HEK293T (cell line): Measurements from ENCODE around the gene VSTM1.

Source experiments
- ELF4 ChIP-seq: fragments of 450-650 bp; IDR thresholded peaks from 2 replicates; pipeline ENCODE4 v1.6.1; 2017; ENCODE audit warnings: antibody characterized with exemption
- FOXA1 ChIP-seq: fragments of 450-650 bp; IDR thresholded peaks from 2 replicates; pipeline ENCODE4 v1.6.1; 2016; ENCODE audit warnings: mild to moderate bottlenecking
- HDGF ChIP-seq: fragments of 450-650 bp; IDR thresholded peaks from 2 replicates; pipeline ENCODE4 v1.6.1; 2017; ENCODE audit warnings: antibody characterized with exemption, borderline replicate concordance
- TARDBP ChIP-seq: fragments of 450-650 bp; IDR thresholded peaks from 2 replicates; pipeline ENCODE4 v1.6.1; 2016

DNA sequence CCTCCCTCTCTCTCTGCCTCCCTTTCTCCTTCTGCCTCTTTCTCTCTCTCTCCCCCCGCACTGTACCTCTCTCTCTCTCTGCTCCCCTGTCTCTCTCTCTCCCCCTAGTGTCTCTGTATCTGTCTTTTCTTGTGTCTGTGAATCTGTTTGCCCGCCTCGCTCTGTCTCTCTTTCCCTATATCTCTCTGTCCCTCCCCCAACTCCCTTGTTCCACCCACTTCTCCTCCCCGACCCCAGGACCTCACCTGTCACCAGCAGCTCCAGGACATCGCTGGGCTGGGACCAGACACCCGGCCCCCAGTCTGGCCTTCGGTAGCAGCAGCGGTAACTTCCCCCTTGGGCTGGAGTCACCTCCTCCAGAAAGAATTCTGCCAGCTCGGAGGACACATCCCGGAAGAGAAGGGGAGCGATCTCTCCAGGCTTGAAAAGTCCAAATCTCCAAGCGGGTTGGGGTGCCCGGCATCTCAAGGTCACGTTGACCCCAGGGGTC is 33.0 kb upstream of the VSTM1 start:
- TF ChIP-seq TARDBP = no peak
- TF ChIP-seq FOXA1 = no peak
- no peak for TF ChIP-seq ELF4
- TF ChIP-seq HDGF = no peak
